HUES64 (cell line): ENCODE data around the gene MICALL1.
"Not testable (repeated sequence)": the region's sequence is repeated elsewhere in the genome, so short reads cannot be mapped to it uniquely, and the experiment has no call there.

Experiments
- H3K27ac ChIP-seq: 2 replicates; pipeline ENCODE4 v1.7.0; 2013; ENCODE audit warnings: low read depth, low read length, inconsistent platforms
- H3K27me3 ChIP-seq: 2 replicates; pipeline ENCODE4 v1.6.1; 2013; ENCODE audit warnings: mild to moderate bottlenecking, low read length; ENCODE audit not compliant: insufficient read depth
- H3K36me3 ChIP-seq: 2 replicates; pipeline ENCODE4 v1.6.1; 2013; ENCODE audit warnings: mild to moderate bottlenecking, low read length; ENCODE audit not compliant: insufficient read depth
- H3K4me1 ChIP-seq: 2 replicates; pipeline ENCODE4 v1.6.1; 2013; ENCODE audit warnings: mild to moderate bottlenecking, low read length, moderate library complexity; ENCODE audit not compliant: insufficient read depth
- H3K4me3 ChIP-seq: 2 replicates; pipeline ENCODE4 v1.5.1; 2013; ENCODE audit warnings: mild to moderate bottlenecking, low read length, moderate library complexity
- H3K9ac ChIP-seq: 2 replicates; pipeline ENCODE4 v1.6.1; 2013; ENCODE audit warnings: mild to moderate bottlenecking, low read depth, low read length
- H3K9me3 ChIP-seq: 2 replicates; pipeline ENCODE4 v1.6.1; 2013; ENCODE audit warnings: low read depth, low read length; ENCODE audit not compliant: insufficient read depth
- WGBS: fragments of 150-250, 120-280 bp; methylation state at CpG from one replicate; pipeline ENCODE4 v1.1.7; 2013; ENCODE audit warnings: missing lambda C conversion rate; 5-methylcytosine and 5-hydroxymethylcytosine counted together

MICALL1 gene

DNA sequence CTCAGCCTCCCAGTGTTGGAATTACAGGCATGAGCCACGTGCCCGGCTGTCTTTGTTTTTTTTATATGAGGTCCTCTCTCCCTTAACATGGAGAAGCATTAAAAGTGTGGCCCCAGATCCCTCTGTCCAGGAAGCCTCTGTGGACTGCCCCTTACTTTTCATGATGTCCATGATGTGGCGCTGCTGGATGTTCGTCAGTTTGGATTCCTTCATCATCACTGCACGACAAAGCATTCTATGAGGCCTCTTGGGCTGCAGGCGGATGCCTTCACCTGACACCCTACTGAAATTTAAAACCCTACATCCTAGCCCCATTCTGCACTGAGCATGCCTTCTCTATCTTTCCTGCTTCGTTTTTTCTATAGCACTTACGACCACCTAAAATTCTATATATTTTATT, 45.2 kb downstream of the MICALL1 start:
- no peaks in the 10 kb centered on the region for H3K36me3 ChIP-seq

DNA sequence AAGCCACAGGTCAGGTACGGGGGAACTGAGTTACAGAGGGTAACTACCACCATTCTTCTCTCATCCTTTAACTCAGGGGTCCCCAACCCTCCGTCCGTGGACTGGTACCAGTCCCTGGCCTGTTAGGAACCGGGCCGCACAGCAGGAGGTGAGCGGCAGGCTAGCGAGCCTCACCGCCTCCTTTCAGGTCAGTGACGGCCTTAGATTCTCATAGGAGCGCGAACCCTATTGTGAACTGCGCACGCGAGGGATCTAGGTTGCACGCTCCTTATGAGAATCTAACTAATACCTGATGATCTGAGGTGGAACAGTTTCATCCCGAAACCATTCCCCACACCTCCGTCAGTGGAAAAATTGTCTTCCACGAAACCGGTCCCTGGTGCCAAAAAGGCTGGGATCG, 46.5 kb downstream of the MICALL1 start:
- not testable (repeated sequence) for H3K9ac ChIP-seq
- WGBS = 14% methylated on average over 20 of the region's 20 CpGs
- H3K27me3 ChIP-seq = peaks cover 12% of the 10 kb centered on the region

More for the DNA sequence above, 45.2 kb downstream of the MICALL1 start:
- 67% methylated on average over 7 of the region's 8 CpGs for WGBS
- H3K4me1 ChIP-seq = no peaks in the 10 kb centered on the region
- no peaks in the 10 kb centered on the region for H3K9me3 ChIP-seq
- H3K27ac ChIP-seq = no peak overlapping the region
- H3K27me3 ChIP-seq = peaks cover 12% of the 10 kb centered on the region
- no peak overlapping the region for H3K4me3 ChIP-seq
- no peak overlapping the region for H3K9ac ChIP-seq

GRCh38 chr22:37953062-37953436, 47.0 kb downstream of the MICALL1 start:
- H3K9ac ChIP-seq = 0 out of 2 replicates have a peak overlapping the region, but pooled peaks have one; percentile 3
- H3K27ac ChIP-seq = no peak overlapping the region

More for the DNA sequence above, 46.5 kb downstream of the MICALL1 start:
- H3K27ac ChIP-seq, H3K9me3 ChIP-seq, H3K4me1 ChIP-seq: not testable (repeated sequence)
- Histone ChIP-seq H3K36me3 (peaks cover 13% of the 10 kb centered on the region), H3K4me3 (peak overlapping the region; percentile 94)

DNA sequence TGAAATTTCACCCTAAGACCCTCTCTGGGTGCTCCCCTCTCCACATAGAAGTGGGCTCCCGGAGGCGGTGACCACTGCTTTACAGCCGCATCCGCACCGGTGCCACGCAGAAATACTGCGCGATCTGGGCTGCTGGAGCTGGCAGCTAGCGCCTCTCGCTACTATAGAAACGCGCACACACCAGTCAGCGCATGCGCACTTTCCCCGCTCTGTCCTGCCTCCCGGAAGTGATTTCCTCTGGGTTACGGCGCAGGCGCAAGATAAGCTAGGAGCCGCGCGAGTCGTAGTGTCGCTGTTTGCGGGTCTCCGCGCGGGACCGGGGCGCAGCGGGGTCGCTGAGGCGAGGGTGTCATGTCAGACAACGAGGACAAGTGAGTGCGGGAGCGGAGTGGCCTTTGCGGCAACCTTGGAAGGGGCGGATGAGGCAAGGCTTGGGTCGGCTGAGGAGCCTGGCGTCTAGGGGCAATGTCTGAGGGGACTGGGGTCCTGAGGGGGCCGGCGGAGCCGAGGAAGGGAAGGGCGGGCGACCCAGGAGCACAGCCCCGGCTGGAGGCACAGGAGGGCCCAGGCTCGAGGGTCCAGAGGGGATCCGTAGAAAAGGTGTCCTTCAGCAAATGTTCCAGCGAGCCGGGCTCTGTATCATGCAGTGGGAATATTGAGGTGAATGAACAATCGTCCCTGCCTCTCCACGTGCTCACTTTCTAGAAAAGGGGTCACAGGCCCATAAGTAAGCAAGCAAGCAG, 47.5 kb downstream of the MICALL1 start, which contains the start of the genes C22orf23 and POLR2F:
Gene C22orf23, minus strand, starts transcription at position 165 of the 743 bp plus-strand sequence. CDS start 452 bp downstream, outside the sequence.
Gene POLR2F, plus strand, starts transcription at position 263 of the 743 bp plus-strand sequence. Its CDS starts 89 bp downstream, at position 352.
- H3K27ac ChIP-seq = peak within 1 kb of the TSS; percentile 33; the same call in 1 of the 2 replicates
- H3K9me3 ChIP-seq = no peaks in the 10 kb centered on the region

More at GRCh38 chr22:37953062-37953436, 47.0 kb downstream of the MICALL1 start:
- peak overlapping the region; percentile 94 for H3K4me3 ChIP-seq
- H3K27me3 ChIP-seq = peaks cover 12% of the 10 kb centered on the region
- H3K36me3 ChIP-seq = peaks cover 17% of the 10 kb centered on the region
- WGBS = 2% methylated on average over 11 of the region's 13 CpGs
- no peaks in the 10 kb centered on the region for H3K9me3 ChIP-seq
- H3K4me1 ChIP-seq = no peaks in the 10 kb centered on the region

GRCh38 chr22:37954686-37955085, 48.6 kb downstream of the MICALL1 start:
- Histone ChIP-seq H3K4me1 (no peaks in the 10 kb centered on the region), H3K9me3 (no peaks in the 10 kb centered on the region), H3K27me3 (peaks cover 12% of the 10 kb centered on the region), H3K27ac (no peak overlapping the region), H3K9ac (peak overlapping the region; percentile 90), H3K36me3 (peaks cover 34% of the 10 kb centered on the region), H3K4me3 (peak overlapping the region; percentile 94)
- WGBS = 82% methylated on average over 4 of the region's 4 CpGs

More for the DNA sequence above, 47.5 kb downstream of the MICALL1 start, which contains the start of the genes C22orf23 and POLR2F:
- Histone ChIP-seq H3K9ac (peak within 1 kb of the TSS; percentile 90), H3K4me1 (no peaks in the 10 kb centered on the region), H3K36me3 (peaks cover 23% of the 10 kb centered on the region), H3K27me3 (peaks cover 12% of the 10 kb centered on the region), H3K4me3 (peak within 1 kb of the TSS; percentile 94)
- WGBS = under 1% methylated on average over 52 of the region's 52 CpGs

DNA sequence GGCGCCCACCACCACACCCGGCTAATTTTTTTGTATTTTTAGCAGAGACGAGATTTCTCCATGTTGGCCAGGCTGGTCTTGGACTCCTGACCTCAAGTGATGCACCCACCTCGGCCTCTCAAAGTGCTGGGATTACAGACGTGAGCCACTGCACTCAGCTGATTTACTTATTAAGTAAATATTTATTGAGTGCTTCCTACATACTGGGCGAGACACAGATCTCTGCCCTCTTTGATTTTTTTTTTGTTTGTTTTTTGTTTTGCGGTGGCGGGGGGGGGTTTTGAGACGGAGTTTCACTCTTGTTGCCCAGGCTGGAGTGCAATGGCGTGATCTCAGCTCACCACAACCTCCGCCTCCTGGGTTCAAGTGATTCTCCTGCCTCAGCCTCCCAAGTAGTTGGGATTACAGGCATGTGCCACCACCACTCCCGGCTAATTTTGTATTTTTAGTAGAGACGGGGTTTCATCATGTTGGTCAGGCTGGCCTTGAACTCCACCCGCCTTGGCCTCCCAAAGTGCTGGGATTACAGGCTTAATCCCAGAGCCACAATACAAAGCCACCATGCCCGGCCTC, 49.8 kb downstream of the MICALL1 start:
- 94% methylated on average over 14 of the region's 15 CpGs for WGBS
- peaks cover 43% of the 10 kb centered on the region for H3K36me3 ChIP-seq
- not testable (repeated sequence) for H3K9me3 ChIP-seq, H3K27ac ChIP-seq, H3K9ac ChIP-seq, H3K4me1 ChIP-seq, H3K4me3 ChIP-seq
- peaks cover 12% of the 10 kb centered on the region for H3K27me3 ChIP-seq

- Histone ChIP-seq H3K27me3 (peaks cover 8% of the 10 kb centered on the region), H3K9me3 (no peaks in the 10 kb centered on the region), H3K4me1 (no peaks in the 10 kb centered on the region), H3K9ac (no peak overlapping the region), H3K27ac (no peak overlapping the region), H3K4me3 (no peak overlapping the region), H3K36me3 (peaks cover 56% of the 10 kb centered on the region)
- 93% methylated on average over 4 of the region's 4 CpGs for WGBS
Measured at GRCh38 chr22:37957232-37957631, 51.1 kb downstream of the MICALL1 start.

GRCh38 chr22:37959231-37959825, 53.2 kb downstream of the MICALL1 start:
- H3K27ac ChIP-seq = no peak overlapping the region

GRCh38 chr22:37961062-37961461, 55.0 kb downstream of the MICALL1 start:
- Histone ChIP-seq H3K27ac (no peak overlapping the region), H3K4me1 (no peaks in the 10 kb centered on the region), H3K9me3 (no peaks in the 10 kb centered on the region), H3K36me3 (peaks cover 70% of the 10 kb centered on the region), H3K4me3 (no peak overlapping the region), H3K9ac (no peak overlapping the region), H3K27me3 (no peaks in the 10 kb centered on the region)
- WGBS = 93% methylated on average over 4 of the region's 4 CpGs

More at GRCh38 chr22:37959231-37959825, 53.2 kb downstream of the MICALL1 start:
- H3K27me3 ChIP-seq = no peaks in the 10 kb centered on the region
- H3K9ac ChIP-seq = no peak overlapping the region
- 97% methylated on average over 18 of the region's 18 CpGs for WGBS
- no peaks in the 10 kb centered on the region for H3K4me1 ChIP-seq
- no peaks in the 10 kb centered on the region for H3K9me3 ChIP-seq
- peaks cover 65% of the 10 kb centered on the region for H3K36me3 ChIP-seq
- no peak overlapping the region for H3K4me3 ChIP-seq

- no peak overlapping the region for H3K9ac ChIP-seq
- no peak overlapping the region for H3K27ac ChIP-seq
- 94% methylated on average over 9 of the region's 9 CpGs for WGBS
- peaks cover 52% of the 10 kb centered on the region for H3K36me3 ChIP-seq
- H3K4me1 ChIP-seq = peaks cover 9% of the 10 kb centered on the region
- no peak overlapping the region for H3K4me3 ChIP-seq
- no peaks in the 10 kb centered on the region for H3K9me3 ChIP-seq
- H3K27me3 ChIP-seq = no peaks in the 10 kb centered on the region
Measured at GRCh38 chr22:37965940-37966664, 60.0 kb downstream of the MICALL1 start.
